Activated CD4-positive, alpha-beta T cell treated with anti-CD3 and anti-CD28 coated beads, Interleukin-2, amount 50 U/mL, for 16 hours (primary cell): ENCODE data around the gene MSRB3.

Source experiments
- DNase-seq: peaks from one replicate; pipeline ENCODE4 v3.0.0-alpha.2; 2020

The MSRB3 gene

GRCh38 chr12:65501093-65501621, 222.7 kb downstream of the MSRB3 start:
- no peak for DNase-seq

GRCh38 chr12:65501935-65502334, 223.5 kb downstream of the MSRB3 start:
- no peak for DNase-seq

GRCh38 chr12:65504417-65504816, 225.9 kb downstream of the MSRB3 start:
- no peak for DNase-seq

GRCh38 chr12:65505386-65506121, 227.1 kb downstream of the MSRB3 start:
- DNase-seq: no peak

- no peak for DNase-seq
Measured at GRCh38 chr12:65508276-65509035, 230.0 kb downstream of the MSRB3 start.

GRCh38 chr12:65510007-65510406, 231.5 kb downstream of the MSRB3 start:
- no peak for DNase-seq

- no peak for DNase-seq
Measured at GRCh38 chr12:65510584-65511050, 232.1 kb downstream of the MSRB3 start.

GRCh38 chr12:65511134-65511834, 232.8 kb downstream of the MSRB3 start:
- DNase-seq: no peak

GRCh38 chr12:65511912-65512311, 233.4 kb downstream of the MSRB3 start:
- no peak for DNase-seq
